ENCODE measurements around the gene FAM118A.

DNA sequence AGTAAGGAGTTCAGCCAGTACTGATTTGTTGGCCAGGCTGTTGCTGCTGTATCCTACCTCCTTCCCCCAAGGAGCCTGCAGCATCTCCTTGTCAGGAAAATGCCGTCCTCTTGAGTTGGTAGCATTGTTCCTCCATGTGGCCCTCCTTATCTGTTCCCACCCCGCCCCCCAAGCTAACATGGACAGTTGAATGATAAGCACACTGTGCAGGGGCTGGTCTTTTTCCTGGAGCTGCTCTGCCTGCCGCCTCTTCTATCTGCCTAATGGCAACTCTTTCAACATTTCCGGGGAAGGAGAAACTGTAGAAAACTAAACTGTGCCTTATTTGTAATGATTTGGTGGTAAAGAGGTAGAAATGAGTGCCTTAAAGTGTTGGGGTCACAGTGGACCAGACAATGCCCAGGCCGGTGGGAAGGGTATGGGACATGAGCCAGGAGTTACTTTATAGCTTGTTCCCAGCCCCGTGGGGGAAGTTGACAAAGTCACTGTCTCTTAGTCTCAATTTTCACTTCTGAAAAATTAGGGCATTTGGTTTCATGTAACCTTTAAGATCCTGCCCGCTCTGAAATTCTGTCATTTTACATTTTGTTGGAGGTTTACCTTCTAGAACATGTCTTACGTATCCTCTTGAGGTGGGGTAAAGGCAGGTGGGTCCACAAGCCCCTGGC, 4.5 kb downstream of the FAM118A start:
- TF ChIP-seq, protein P1, sequence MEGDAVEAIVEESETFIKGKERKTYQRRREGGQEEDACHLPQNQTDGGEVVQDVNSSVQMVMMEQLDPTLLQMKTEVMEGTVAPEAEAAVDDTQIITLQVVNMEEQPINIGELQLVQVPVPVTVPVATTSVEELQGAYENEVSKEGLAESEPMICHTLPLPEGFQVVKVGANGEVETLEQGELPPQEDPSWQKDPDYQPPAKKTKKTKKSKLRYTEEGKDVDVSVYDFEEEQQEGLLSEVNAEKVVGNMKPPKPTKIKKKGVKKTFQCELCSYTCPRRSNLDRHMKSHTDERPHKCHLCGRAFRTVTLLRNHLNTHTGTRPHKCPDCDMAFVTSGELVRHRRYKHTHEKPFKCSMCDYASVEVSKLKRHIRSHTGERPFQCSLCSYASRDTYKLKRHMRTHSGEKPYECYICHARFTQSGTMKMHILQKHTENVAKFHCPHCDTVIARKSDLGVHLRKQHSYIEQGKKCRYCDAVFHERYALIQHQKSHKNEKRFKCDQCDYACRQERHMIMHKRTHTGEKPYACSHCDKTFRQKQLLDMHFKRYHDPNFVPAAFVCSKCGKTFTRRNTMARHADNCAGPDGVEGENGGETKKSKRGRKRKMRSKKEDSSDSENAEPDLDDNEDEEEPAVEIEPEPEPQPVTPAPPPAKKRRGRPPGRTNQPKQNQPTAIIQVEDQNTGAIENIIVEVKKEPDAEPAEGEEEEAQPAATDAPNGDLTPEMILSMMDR (conservative IDR thresholded peaks at IDR 0.05; ENCODE audit: low read length): no peak
- TF ChIP-seq EZH2phosphoT487 (IDR thresholded peaks at IDR 0.05; ENCODE audit: borderline replicate concordance): no peak
